Left lobe of liver (tissue), 2 donors: Measurements from ENCODE around the gene RAB3IL1. TPM values are rescaled to one million over a fixed set of nuclear protein-coding genes. Genes with fewer than 3 reads are reported as not detected.

Experiments used
- ATAC-seq: fragments of 200-7000 bp; cut with Tn5 transposase; one replicate; pipeline ENCODE4 v1.9.1; 2020; ENCODE audit warnings: mild to moderate bottlenecking, moderate library complexity
- DNase-seq: peaks from one replicate; pipeline ENCODE4 v3.0.0-alpha.2; 2020; ENCODE audit warnings: low spot score
- total RNA-seq: library from RNA; stranded (reverse); gene quantifications from one replicate; pipeline ENCODE4 v1.2.1, GENCODE V29; 2021
- donor health status: DM: no; HTN: no; CAD: no; lungs with moderate emphysema.
- donor health status: DM: no; HTN: yes; CAD: no.

The RAB3IL1 gene
- total RNA-seq, 1 donor from 2014 or later = 4.0 TPM

DNA sequence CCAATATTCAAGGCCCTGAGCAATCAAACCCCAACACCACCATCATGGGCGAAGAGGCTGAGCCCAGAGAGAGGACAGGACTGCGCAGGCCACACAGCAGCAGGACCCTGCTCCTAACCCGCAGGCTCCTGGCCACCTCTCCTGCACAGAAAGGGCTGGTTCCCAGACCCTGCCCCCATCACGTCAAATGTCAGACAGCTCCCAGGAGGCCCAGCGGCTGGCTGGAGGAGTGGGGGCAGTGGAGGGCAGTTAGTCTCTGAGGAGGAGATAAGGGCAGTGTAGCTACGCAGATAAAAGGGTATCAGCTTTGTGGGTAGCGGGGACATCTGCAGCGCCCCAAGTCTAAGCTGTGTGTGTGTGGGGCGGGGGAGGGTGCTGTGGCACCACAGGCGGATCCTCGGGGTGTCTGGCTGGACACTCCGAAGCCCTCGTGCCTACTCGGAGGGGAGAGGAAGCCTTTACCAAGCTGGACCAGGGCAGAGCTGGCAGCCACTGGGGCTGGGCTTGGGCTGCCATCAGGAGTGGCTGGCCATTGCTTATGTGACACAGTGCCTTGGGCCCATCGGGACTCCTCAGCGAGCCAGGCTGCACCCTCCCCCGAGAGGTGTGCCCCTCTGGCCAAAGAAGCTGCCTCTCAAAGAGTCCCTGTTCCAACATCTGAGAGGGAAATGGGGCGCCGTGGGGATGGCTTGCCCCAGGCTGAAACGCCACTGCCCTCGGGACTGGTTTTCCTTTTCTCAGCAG lies 47.5 kb downstream of the RAB3IL1 start:
- no peak for ATAC-seq
- DNase-seq = no peak

DNA sequence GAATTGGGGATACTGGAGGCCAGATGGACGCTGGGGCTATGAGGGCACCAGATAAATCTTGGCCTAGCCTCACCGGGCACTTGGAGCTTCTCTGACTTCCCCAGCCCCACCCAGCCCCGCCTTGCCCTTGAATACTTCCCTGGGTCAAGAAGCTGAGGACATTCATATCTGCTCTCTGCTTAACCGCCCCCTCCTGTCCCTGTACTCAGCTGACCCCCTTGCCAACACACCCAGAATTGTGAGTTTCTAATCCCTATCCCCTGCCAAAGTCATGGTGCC lies 48.0 kb downstream of the RAB3IL1 start:
- ATAC-seq (no peak), DNase-seq (no peak)

DNA sequence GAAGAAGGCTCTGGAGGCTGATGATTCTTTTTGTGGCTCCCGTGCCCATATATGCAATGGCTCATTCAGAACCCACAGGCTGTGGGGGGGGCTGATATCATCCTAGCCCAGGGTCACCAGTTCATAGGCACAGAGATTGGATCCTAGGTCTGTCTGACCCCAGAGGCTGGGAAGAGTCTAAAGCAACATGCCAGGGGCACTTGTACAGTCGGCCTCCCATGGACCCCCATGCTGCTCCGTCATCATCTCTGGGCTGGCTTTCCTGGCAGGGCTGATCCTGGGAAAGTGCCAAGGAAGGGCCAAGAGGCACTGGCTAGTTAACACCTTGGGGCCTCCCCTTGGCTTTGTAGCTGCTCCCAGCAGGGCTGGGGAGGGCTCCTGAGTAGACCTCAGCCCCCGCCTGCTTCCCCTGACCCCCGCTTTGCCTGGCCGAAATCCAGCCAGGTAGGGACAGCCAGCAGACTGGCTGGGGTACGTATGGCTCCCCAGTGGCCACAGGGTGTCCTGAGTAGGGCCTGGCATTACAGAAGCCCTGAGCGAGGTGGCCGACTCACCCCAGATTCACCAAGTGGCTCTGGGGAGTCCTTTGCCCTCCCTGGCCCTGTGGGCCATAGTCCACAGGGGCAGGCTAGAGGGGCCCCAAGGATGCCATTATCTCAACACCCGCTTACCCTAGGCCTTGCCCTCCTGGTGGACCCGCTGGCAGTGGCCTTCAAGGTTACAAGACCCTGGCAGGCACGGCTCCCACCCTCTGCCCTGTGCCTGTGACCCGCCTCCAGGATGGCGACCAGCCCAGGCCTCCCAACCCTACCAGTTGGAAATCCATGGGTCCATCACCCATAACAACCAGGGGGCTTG lies 48.6 kb downstream of the RAB3IL1 start:
- ATAC-seq (no peak), DNase-seq (no peak)

DNA sequence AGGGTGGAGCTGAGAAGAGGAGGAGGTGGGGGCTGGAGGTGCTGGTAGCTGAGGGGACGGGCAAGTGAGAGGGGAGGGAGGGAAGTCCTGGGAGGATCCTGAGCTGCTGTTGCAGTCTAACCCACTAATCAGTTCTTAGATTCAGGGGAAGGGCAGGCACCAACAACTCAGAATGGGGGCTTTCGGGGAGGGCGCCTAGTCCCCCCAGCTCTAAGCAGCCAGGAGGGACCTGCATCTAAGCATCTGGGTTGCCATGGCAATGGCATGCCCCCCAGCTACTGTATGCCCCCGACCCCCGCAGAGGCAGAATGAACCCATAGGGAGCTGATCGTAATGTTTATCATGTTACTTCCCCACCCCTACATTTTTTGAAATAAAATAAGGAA lies 50.4 kb downstream of the RAB3IL1 start:
- ATAC-seq (no peak), DNase-seq (no peak)

DNA sequence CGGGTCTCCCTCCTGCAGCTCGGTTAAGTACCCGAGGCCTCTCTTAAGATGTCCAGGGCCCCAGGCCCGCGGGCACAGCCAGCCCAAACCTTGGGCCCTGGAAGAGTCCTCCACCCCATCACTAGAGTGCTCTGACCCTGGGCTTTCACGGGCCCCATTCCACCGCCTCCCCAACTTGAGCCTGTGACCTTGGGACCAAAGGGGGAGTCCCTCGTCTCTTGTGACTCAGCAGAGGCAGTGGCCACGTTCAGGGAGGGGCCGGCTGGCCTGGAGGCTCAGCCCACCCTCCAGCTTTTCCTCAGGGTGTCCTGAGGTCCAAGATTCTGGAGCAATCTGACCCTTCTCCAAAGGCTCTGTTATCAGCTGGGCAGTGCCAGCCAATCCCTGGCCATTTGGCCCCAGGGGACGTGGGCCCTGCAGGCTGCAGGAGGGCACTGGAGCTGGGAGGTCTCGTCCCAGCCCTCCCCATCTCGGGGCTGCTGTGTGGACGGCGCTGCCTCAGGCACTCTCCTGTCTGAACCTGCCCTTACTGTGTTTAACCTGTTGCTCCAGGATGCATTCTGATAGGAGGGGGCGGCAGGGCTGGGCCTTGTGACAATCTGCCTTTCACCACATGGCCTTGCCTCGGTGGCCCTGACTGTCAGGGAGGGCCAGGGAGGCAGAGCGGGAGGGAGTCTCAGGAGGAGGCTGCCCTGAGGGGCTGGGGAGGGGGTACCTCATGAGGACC lies 51.0 kb downstream of the RAB3IL1 start:
- ATAC-seq = no peak

DNA sequence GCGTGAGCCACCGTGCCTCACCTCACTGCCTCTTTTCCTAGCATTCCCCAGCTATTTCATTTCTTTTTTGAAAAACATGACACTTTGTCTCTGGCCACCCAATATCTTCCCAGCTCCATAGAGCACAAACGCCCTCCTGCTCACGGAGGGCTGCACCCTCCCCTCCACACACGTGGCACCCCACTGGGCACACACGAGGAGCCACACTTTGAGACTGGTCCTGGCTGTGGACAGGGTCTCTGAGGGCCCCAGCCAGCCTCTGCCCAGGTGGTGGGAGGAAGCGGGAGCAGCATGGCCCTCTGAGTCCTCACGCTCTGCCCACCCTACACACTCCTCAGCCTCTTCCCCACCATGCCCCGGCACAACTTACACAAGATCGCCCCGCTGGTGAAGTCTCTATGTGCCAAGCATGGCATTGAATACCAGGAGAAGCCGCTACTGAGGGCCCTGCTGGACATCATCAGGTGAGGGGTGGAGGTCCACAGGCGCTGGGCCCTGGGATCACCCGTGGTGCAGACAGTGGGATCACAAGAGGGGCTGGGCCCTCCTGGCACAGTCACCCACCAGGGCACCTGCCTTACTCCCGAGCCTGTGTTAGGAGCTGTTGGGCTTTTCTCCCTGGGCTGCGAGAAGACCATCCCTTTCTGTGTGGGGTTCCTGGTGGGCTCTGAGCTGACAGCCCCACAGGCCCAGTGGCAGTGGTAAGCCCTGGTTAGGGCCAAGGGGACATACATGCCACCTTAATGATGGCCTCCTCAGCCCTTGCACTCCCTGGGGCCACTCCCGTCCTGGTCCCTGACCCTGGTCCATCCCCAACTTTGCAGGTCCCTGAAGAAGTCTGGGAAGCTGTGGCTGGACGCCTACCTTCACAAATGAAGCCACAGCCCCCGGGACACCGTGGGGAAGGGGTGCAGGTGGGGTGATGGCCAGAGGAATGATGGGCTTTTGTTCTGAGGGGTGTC lies 52.3 kb downstream of the RAB3IL1 start:
- ATAC-seq = no peak
- no peak for DNase-seq

More for the DNA sequence above, 51.0 kb downstream of the RAB3IL1 start:
- no peak for DNase-seq

DNA sequence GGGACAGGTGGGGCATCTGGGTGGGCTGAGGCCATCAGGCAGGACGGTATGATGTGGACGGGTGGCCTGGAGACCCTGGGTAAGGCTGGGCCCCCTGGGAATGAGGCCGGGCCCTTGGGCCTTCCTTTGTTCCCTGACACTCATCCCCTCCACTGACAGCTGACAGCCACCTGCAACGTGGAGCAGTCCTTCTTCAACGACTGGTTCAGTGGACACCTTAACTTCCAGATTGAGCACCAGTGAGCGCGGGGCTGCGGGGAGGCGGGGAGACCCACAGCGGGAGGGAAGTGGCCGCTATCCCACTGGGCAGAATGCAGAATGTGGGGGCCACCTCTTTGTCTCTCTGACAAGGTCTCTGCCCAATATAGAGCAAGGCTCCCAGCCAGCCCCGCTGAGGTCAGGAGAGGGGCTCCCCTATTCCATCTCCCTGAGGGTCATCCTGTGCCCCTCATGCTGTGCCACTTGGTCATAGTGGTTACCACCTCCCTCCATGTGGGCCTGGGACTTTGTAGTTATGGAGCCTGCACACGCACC lies 53.8 kb downstream of the RAB3IL1 start:
- no peak for DNase-seq

DNA sequence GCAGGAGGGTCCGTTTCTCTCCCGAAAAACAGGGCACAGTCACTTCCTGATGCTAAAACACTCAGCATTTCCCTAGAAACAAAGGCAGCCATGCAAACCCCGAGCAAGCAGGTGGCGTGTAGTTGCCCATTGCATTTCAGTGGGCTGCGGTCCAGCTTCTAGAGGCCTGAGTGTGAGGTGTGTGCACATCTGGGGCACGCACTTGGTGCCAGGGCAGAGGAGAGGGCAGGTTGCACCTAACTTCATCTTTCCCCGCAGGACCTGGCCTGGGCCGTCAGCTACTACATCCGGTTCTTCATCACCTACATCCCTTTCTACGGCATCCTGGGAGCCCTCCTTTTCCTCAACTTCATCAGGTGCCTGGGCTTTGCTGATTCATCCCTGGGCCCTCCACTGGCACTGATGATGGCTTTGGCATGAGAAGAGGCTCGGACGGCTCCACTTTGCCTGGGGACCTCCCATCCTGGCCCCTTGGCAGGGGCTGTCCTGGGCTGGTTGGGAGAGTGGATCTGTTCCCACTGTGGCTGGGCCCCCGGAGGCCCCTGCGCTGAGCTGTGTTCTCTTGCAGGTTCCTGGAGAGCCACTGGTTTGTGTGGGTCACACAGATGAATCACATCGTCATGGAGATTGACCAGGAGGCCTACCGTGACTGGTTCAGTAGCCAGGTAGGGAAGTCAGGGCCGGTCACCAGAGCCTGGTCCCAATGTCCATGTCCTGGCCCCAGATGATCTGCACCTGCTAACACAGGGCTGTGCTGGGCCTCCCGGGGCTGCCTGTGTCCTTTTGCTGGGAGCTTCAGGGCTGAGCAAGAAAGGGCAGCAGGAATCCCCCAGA lies 54.4 kb downstream of the RAB3IL1 start:
- no peak for DNase-seq
- no peak for ATAC-seq

More for the DNA sequence above, 53.8 kb downstream of the RAB3IL1 start:
- no peak for ATAC-seq

DNA sequence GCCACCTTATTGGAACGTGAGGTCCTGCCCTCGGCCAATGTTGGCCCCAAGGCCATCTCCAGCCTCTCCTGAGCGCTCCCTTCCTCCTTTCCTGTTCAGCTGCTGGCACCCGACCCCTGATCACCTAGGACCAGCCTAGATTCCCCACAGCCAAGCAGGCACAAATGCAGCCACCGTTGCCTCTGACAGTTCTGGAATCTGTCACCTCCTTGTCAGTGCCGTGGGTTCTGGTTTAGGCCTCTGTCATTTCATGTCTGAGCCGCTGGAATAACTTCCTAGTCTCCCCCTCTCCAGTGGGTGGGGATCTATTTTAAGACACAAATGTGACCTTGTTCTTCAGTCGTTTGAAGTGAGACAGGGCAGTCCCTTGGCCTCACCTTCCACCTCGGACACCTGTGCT lies 55.7 kb downstream of the RAB3IL1 start:
- ATAC-seq = no peak
- DNase-seq = no peak

DNA sequence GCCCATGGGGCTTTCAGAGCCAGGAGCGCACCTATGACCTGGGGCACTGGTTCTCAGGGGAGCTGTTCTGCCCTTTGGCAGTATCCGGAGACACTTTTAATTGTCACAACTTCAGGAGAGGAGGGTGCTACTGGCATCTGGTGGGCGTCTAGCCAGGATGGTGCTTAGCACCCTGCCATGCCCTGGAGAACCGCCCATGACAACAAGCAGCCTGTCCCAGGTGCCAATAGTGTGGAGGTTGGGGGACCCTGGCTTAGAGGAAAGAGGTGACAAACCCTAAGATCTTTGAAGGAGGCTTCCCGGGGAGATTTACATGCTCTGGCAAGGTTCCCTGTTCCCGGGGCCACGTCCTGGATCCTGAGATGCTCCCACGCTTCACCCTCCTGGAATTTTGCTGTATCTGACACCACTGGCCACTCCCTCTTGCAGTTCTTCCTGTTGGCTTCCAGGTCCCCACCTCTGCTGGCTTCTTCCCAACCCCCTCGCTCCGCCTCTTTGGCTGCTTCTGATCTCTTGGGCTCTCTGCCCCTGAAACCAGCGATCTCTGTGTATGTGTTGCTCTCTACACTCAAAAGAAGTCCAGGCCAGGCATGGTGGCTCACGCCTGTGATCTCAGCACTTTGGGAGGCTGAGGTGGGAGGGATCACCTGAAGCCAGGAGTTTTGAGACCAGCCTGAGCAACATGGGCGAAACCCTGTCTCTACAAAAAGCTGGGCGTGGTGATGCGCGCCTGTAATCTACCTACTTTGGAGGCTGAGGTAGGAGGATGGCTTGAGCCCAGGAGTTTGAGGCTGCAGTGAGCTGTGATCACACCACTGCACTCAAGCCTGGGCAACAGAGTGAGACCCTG lies 57.1 kb downstream of the RAB3IL1 start:
- ATAC-seq (peak; percentile 88), DNase-seq (peak; percentile 76)

DNA sequence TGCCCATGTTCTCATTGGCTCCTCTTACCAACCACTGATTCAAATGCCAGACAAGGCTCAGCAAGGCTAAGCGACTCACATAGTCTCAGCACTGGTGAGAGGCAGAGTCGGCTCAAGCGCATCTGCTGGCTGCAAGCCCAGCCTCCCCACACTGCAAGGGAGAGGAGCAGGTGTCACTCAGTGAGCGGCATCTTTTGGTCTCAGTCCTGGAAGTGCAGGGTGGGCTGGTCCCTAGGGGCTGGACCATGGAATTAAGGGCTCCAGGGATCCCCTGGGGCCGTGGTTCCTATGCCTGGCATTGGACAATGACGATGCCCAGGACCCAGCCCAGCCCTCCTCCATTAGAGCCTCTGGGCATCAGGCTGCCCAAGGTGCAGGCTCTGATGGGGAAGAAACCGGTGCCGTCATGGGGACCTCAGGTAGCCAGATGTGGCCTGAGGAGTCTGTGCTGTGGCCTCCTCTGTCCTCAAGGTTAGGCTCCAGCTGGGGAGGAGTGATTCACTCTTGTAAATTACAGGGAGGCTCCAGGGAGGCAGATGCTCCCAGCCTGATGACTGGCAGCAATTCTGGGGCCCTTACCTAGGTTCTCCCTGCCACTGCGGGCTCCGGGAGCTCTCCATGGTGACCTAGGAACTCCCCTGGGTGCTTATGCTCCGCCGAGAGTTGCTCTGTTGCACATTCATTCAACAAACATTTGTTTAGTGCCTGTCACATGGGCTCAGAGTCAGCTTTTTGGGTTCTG lies 61.3 kb downstream of the RAB3IL1 start:
- no peak for ATAC-seq
- DNase-seq = no peak

DNA sequence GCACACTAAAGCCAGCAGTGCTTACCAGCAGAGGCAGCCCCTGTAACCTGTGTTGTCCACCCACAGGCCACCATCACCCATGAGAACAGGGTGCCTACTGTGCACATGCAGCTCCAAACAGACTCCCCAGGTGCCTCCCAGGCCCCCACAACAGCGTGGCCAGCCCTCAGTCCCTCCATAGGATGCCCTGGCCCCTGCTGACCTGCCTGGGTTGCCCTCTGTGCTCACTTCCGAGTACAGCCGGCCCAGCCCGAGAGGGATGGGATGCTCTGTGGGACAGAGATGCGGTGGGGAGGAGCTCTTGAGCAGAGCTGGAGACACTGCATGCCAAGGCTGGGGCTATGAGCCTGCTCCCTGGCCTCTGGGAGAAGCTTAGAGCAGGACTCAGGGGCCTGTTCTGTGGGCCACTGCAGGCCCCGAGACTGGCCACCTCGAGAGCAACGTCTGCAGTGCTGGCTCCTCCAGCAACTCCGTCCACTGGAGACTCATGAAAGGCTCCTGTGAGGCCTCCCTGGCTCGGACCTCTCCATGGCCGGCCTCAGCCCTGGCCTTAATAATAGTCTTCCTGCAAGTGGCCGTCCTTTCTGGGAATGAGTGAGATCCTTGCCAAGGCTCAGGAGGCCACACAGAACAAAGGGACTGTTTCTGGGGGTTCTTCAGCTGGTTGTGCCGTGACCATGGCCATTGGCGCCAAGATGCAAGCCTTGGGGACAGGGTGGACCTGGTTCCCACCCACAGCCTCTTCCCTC lies 62.2 kb downstream of the RAB3IL1 start:
- no peak for DNase-seq

DNA sequence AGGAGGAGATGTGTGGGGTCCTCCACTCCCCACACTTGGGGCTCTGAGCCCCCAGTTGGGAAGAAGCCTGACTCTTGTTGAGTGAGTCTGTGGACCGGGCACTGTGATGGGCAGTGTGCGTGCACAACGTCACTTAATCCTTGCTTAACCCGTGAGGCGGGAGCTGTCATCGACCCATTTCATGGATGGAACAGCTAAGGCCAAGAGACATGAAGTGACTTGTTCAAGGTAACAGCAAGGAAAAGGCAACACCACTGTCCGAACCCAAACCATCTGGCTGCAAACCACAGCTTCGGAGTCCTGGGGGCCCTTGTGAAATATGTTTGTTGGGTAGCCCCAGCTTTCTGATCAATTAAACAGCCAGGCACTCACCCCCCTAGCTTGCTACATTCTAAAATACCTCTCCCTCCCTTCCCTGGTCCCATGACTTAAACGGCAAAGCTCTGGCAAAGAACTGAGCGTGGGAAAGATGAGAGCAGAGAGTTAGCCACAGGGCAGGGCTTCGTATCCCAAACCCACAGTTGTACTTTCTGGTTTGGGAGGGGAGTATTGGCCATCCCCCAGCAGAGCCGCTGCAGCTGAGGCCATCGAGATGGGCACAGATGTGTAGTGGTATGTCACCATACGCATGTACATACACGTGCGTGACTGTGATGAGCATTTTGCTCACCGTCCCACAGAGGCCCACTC lies 63.0 kb downstream of the RAB3IL1 start:
- ATAC-seq (no peak), DNase-seq (no peak)

More for the DNA sequence above, 62.2 kb downstream of the RAB3IL1 start:
- ATAC-seq = no peak

DNA sequence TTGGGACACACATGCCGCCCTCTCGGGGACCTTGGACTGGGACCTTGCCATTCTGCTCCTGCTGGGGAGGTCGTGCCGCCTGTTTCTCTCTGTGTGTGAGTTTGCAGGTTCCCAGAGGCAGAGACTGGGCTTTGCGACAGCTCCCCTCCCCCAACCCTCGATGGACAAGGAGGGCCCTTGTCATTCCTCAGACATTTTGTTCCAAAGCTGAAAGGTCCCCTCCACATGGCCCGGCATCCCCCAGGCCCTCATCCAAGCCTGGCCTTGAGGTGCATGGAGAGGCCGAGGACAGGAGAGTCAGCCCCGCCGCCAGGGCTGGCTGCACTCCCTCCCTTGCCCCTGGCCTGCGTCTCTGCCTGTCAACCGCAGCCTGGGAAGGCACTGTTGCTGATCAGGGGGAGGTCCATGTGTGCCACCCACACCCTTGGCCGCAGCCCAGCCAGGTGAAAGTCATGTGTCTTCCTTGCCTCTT lies 63.6 kb downstream of the RAB3IL1 start:
- DNase-seq (no peak), ATAC-seq (no peak)

DNA sequence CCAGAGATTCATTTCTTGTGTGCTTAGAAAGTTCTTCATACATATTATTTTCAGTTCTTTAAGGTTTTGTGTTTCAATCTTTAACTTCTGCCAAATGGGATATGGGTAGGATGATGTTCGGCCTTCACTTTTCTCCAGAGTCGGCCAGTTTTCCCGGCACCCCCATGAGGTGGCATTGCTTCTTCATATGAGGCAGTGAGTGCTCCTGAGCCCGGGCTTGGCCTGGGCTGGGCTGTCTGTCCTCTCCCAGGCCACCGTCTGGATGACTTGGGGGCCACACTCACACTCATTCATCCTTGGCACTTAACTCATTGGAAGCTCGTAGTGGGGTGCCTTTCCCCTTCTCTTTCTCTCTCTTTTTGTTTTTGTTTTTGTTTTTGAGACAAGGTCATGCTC lies 65.5 kb downstream of the RAB3IL1 start:
- DNase-seq (no peak), ATAC-seq (no peak)
